ENCODE results near the gene EVC2.

DNA sequence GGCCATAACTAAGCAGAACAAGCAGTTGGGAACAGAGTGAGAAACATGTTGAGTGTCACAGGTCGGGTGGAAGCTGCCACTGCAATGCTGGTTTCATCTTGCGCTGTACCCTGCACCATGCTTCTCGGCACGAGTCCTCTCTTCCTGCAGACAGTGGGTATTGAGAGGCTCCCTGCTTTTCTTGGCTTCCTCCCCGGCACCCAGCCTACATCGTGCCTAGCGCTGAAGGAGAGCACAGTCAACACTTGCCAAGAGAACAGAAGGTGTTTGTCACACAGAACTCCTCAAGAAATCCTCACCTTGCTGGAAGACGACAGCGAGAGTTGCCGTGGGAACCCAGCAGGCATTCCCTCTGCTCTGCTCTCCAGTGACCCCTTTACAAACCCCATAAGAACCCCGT, 53.6 kb downstream of the EVC2 start:
- TF ChIP-seq EZH2phosphoT487 (IDR thresholded peaks at IDR 0.05; ENCODE audit: insufficient read depth, low read depth) (no peak), EZH2 (IDR thresholded peaks at IDR 0.05; ENCODE audit: insufficient read depth, poor library complexity, severe bottlenecking) (no peak)

All from GM23248 (cell line).